Keratinocyte (primary cell): ENCODE data around the gene ATP2B2. TPM values are rescaled to one million over a fixed set of nuclear protein-coding genes. Genes with fewer than 3 reads are reported as not detected.

ENCODE experiments used
- DNase-seq: peaks from one replicate; pipeline ENCODE4 v3.0.0-alpha.2; 2011; ENCODE audit warnings: low read depth, missing footprints, low spot score
- FAIRE-seq: peaks from 2 replicates; lab custom pipeline; 2011; peaks lifted over from hg19 to GRCh38; lab: Jason Lieb, UNC
- H2AFZ ChIP-seq: 2 replicates; pipeline ENCODE4 v1.6.0; 2012; ENCODE audit warnings: low read length, control low read depth, inconsistent platforms; ENCODE audit not compliant: control insufficient read depth
- H3K27ac ChIP-seq: 2 replicates; pipeline ENCODE4 v1.5.1; 2011; ENCODE audit warnings: low read length; ENCODE audit not compliant: control insufficient read depth, insufficient read depth
- H3K27me3 ChIP-seq: 3 replicates; pipeline ENCODE4 v1.6.0; 2011; ENCODE audit warnings: low read length; ENCODE audit not compliant: control insufficient read depth, insufficient read depth; ENCODE audit errors: extremely low read depth
- H3K36me3 ChIP-seq, 2 experiments: 2 replicates in 1 of 2; 3 replicates in 1 of 2; pipeline ENCODE4 v1.5.1; 2011; ENCODE audit warnings: low read length in 2 of 2, mild to moderate bottlenecking in 1 of 2; ENCODE audit not compliant: control insufficient read depth in 2 of 2, insufficient read depth in 2 of 2; ENCODE audit errors: extremely low read depth in 1 of 2
- H3K4me1 ChIP-seq: 3 replicates; pipeline ENCODE4 v1.5.1; 2011; ENCODE audit warnings: low read length; ENCODE audit not compliant: control insufficient read depth, insufficient read depth; ENCODE audit errors: extremely low read depth
- H3K4me2 ChIP-seq: 3 replicates; pipeline ENCODE4 v1.6.0; 2011; ENCODE audit warnings: low read depth, low read length; ENCODE audit not compliant: control insufficient read depth, insufficient read depth; ENCODE audit errors: extremely low read depth
- H3K4me3 ChIP-seq, 3 experiments: fragments of 200-600 bp in 1 of 3; sonication (generic) in 1 of 3; 2 replicates in 2 of 3; 3 replicates in 1 of 3; pipeline ENCODE4 v1.5.1; 2011 to 2016; ENCODE audit warnings: low read length in 3 of 3, mild to moderate bottlenecking in 3 of 3, control low read depth in 2 of 3, inconsistent platforms in 1 of 3, low read depth in 1 of 3, mixed read lengths in 1 of 3, mixed run types in 1 of 3, moderate library complexity in 1 of 3; ENCODE audit not compliant: control insufficient read depth in 2 of 3, insufficient read depth in 2 of 3; ENCODE audit errors: extremely low read depth in 1 of 3
- H3K79me2 ChIP-seq: 2 replicates; pipeline ENCODE4 v1.6.0; 2012; ENCODE audit warnings: low read length; ENCODE audit not compliant: control insufficient read depth, insufficient read depth
- H3K9ac ChIP-seq: 3 replicates; pipeline ENCODE4 v1.6.0; 2011; ENCODE audit warnings: low read length; ENCODE audit not compliant: control insufficient read depth, insufficient read depth; ENCODE audit errors: extremely low read depth
- H3K9me1 ChIP-seq: 3 replicates; pipeline ENCODE4 v1.6.0; 2011; ENCODE audit warnings: low read length; ENCODE audit not compliant: control insufficient read depth, insufficient read depth; ENCODE audit errors: extremely low read depth
- H3K9me3 ChIP-seq: 2 replicates; pipeline ENCODE4 v1.5.1; 2012; ENCODE audit warnings: low read depth, low read length; ENCODE audit not compliant: control insufficient read depth
- H4K20me1 ChIP-seq: 3 replicates; pipeline ENCODE4 v1.6.0; 2011; ENCODE audit warnings: low read length; ENCODE audit not compliant: control insufficient read depth, insufficient read depth; ENCODE audit errors: extremely low read depth
- EZH2 ChIP-seq: IDR thresholded peaks from one replicate; pipeline ENCODE4 v1.6.1; 2012; ENCODE audit warnings: inconsistent platforms, mild to moderate bottlenecking, low read length, moderate library complexity
- dilution Hi-C: fragments of 300-500 bp; cut with MboI; formaldehyde crosslinking; loops from one replicate; pipeline ENCODE4 v1.7.0; 2020; ENCODE audit warnings: low sequenced_read_pairs; ENCODE audit not compliant: extremely low pct_ligation_motif_present
- polyA plus RNA-seq, 5 experiments: library from polyadenylated mRNA; depleted of rRNA in 3 of 5; stranded (reverse) in 3 of 5; stranded (forward) in 1 of 5; unstranded in 1 of 5; fragments of >200 nt; gene quantifications; 1 replicate in 1 of 5; 2 replicates in 3 of 5; 3 replicates in 1 of 5; pipeline versions ENCODE4 v1.2.1 to v1.2.3, GENCODE V29; 2011 to 2012; ENCODE audit warnings: missing spikeins in 2 of 5, low read depth in 1 of 5, low replicate concordance in 1 of 5
- TF ChIP-seq, protein P1 (sequence below), 3 experiments: IDR thresholded peaks in 1 of 3; conservative IDR thresholded peaks in 1 of 3; optimal IDR thresholded peaks in 1 of 3; 2 replicates in 2 of 3; 3 replicates in 1 of 3; pipeline versions ENCODE3 to v1.5.1; 2011; ENCODE audit warnings: low read length in 3 of 3, mild to moderate bottlenecking in 3 of 3, moderate library complexity in 2 of 3, control low read depth in 1 of 3, inconsistent platforms in 1 of 3; ENCODE audit not compliant: insufficient read depth in 2 of 3; ENCODE audit errors: extremely low read depth in 1 of 3

Gene ATP2B2
- polyA plus RNA-seq, 1 donor (not counting 4 experiments of a cell fraction or from before 2014, with no cell fraction given): not detected

- DNase-seq (no peak), FAIRE-seq (no peak)
- H3K9ac ChIP-seq: no peak overlapping the region
- no peak overlapping the region for H2AFZ ChIP-seq
- no peaks in the 10 kb centered on the region for H3K79me2 ChIP-seq
- H3K4me3 ChIP-seq: no peak overlapping the region
- H3K4me2 ChIP-seq: no peak overlapping the region
- peaks cover 13% of the 10 kb centered on the region for H3K27me3 ChIP-seq
- H3K36me3 ChIP-seq: no peaks in the 10 kb centered on the region
- H3K9me3 ChIP-seq: no peaks in the 10 kb centered on the region
- no peak overlapping the region for H3K27ac ChIP-seq
- dilution Hi-C loops: no loop called here
- no peaks in the 10 kb centered on the region for H4K20me1 ChIP-seq
- no peaks in the 10 kb centered on the region for H3K9me1 ChIP-seq
- TF ChIP-seq EZH2: no peak
- TF ChIP-seq, protein P1, sequence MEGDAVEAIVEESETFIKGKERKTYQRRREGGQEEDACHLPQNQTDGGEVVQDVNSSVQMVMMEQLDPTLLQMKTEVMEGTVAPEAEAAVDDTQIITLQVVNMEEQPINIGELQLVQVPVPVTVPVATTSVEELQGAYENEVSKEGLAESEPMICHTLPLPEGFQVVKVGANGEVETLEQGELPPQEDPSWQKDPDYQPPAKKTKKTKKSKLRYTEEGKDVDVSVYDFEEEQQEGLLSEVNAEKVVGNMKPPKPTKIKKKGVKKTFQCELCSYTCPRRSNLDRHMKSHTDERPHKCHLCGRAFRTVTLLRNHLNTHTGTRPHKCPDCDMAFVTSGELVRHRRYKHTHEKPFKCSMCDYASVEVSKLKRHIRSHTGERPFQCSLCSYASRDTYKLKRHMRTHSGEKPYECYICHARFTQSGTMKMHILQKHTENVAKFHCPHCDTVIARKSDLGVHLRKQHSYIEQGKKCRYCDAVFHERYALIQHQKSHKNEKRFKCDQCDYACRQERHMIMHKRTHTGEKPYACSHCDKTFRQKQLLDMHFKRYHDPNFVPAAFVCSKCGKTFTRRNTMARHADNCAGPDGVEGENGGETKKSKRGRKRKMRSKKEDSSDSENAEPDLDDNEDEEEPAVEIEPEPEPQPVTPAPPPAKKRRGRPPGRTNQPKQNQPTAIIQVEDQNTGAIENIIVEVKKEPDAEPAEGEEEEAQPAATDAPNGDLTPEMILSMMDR (optimal IDR thresholded peaks at IDR 0.05 in 1 of 3, IDR thresholded peaks at IDR 0.05 in 1 of 3, conservative IDR thresholded peaks at IDR 0.05 in 1 of 3; ENCODE audit: extremely low read depth in 1 of 3, insufficient read depth in 2 of 3, low read length in 3 of 3): no peak
- no peaks in the 10 kb centered on the region for H3K4me1 ChIP-seq
Observed at GRCh38 chr3:10419637-10420232, 85.7 kb downstream of the ATP2B2 start.

DNA sequence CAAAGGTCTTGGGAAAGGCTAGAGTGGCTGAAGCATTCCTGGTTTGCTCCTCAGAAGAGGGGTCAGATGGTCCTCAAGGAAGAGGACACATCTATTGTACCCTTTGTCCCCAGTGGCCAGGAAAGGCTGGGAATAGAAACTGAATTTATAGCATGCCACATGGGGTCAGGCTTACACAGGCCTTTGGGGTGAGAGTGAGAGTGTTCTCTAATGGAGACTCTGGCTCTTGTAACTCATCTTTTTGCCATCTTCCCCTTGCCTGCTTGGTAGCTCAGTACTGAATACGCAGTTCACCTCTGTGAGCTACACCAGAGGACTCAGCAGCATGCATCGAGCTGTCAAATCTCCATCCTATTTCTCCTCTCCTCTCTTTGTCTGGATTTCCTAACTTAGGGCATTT lies 87.5 kb downstream of the ATP2B2 start:
- Histone ChIP-seq H3K9me1 (no peaks in the 10 kb centered on the region), H3K27me3 (peaks cover 20% of the 10 kb centered on the region), H4K20me1 (no peaks in the 10 kb centered on the region), H3K4me2 (no peak overlapping the region), H3K4me3 (no peak overlapping the region), H3K9me3 (no peaks in the 10 kb centered on the region), H3K79me2 (no peaks in the 10 kb centered on the region), H2AFZ (no peak overlapping the region), H3K9ac (no peak overlapping the region), H3K4me1 (no peaks in the 10 kb centered on the region), H3K36me3 (no peaks in the 10 kb centered on the region), H3K27ac (no peak overlapping the region)
- no peak for TF ChIP-seq EZH2
- TF ChIP-seq, protein P1 (optimal IDR thresholded peaks at IDR 0.05 in 1 of 3, IDR thresholded peaks at IDR 0.05 in 1 of 3, conservative IDR thresholded peaks at IDR 0.05 in 1 of 3; ENCODE audit: extremely low read depth in 1 of 3, insufficient read depth in 2 of 3, low read length in 3 of 3): peak in 2 of 3 experiments; percentile 32 to 52
- dilution Hi-C loops: no loop called here
- no peak for FAIRE-seq
- DNase-seq: no peak
